Activated T-helper 9 cell treated with anti-CD3 and anti-CD28 coated beads, Interleukin-2, amount 50 U/mL, for 16 hours (primary cell): ENCODE measurements around the gene PCDHA13.
"Not testable (repeated sequence)": the region's sequence is repeated elsewhere in the genome, so short reads cannot be mapped to it uniquely, and the experiment has no call there.

Experiments used
- DNase-seq: peaks from one replicate; pipeline ENCODE4 v3.0.0-alpha.2; 2020; ENCODE audit warnings: low read depth

Gene PCDHA13

GRCh38 chr5:140881889-140882590, at the start of gene PCDHA13:
Gene PCDHA13, plus strand, starts transcription at chr5:140882124. Its CDS starts 145 bp downstream, at chr5:140882269.
- no peak for DNase-seq

GRCh38 chr5:140833993-140834392, 47.9 kb upstream of the PCDHA13 start, which contains the start of gene PCDHA7:
Gene PCDHA7, plus strand, starts transcription at chr5:140834269. Its CDS starts 115 bp downstream, at chr5:140834384.
- no peak for DNase-seq

GRCh38 chr5:140834439-140835008, 47.4 kb upstream of the PCDHA13 start:
- not testable (repeated sequence) for DNase-seq

- no peak for DNase-seq
Observed at GRCh38 chr5:140835622-140836510, 46.1 kb upstream of the PCDHA13 start.

GRCh38 chr5:140840978-140841962, 40.7 kb upstream of the PCDHA13 start, which contains the start of gene PCDHA8:
Gene PCDHA8, plus strand, starts transcription at chr5:140841187. Its CDS starts 135 bp downstream, at chr5:140841322.
- DNase-seq = no peak

GRCh38 chr5:140842798-140843733, 38.9 kb upstream of the PCDHA13 start:
- DNase-seq = no peak

- not testable (repeated sequence) for DNase-seq
Observed at GRCh38 chr5:140848139-140849102, 33.5 kb upstream of the PCDHA13 start, which contains the start of gene PCDHA9. Gene PCDHA9, plus strand, starts transcription at chr5:140848382. Its CDS starts 114 bp downstream, at chr5:140848496.

- not testable (repeated sequence) for DNase-seq
Observed at GRCh38 chr5:140849831-140850634, 31.9 kb upstream of the PCDHA13 start.

- DNase-seq = no peak
Observed at GRCh38 chr5:140855772-140856674, 25.9 kb upstream of the PCDHA13 start, which contains the start of gene PCDHA10. Gene PCDHA10, plus strand, starts transcription at chr5:140855897. Its CDS starts 152 bp downstream, at chr5:140856049.

- no peak for DNase-seq
Observed at GRCh38 chr5:140857177-140857986, 24.5 kb upstream of the PCDHA13 start.

- no peak for DNase-seq
Observed at GRCh38 chr5:140857987-140858240, 24.0 kb upstream of the PCDHA13 start.

GRCh38 chr5:140862441-140863295, 19.3 kb upstream of the PCDHA13 start:
- no peak for DNase-seq

GRCh38 chr5:140868721-140869554, 13.0 kb upstream of the PCDHA13 start, which contains the start of gene PCDHA11:
Gene PCDHA11, plus strand, starts transcription at chr5:140868957. Its CDS starts 147 bp downstream, at chr5:140869104.
- DNase-seq = no peak

GRCh38 chr5:140869555-140869886, 12.4 kb upstream of the PCDHA13 start:
- no peak for DNase-seq
